SU-DHL-6 (cell line): ENCODE results near the gene PDE4B.

Source experiments
- EZH2phosphoT487 ChIP-seq: fragments of 200-600 bp; sonication (generic), shearing (Covaris generic); conservative IDR thresholded peaks from 2 replicates; pipeline ENCODE4 v1.6.1; 2018; ENCODE audit warnings: mild to moderate bottlenecking, antibody characterized with exemption, low read length, moderate library complexity, mixed read lengths
- TF ChIP-seq, protein P1 (sequence below): fragments of 200-600 bp; sonication (generic); IDR thresholded peaks from one replicate; pipeline ENCODE4 v1.5.1; 2017; ENCODE audit warnings: antibody characterized with exemption, mild to moderate bottlenecking, low read length, moderate library complexity; ENCODE audit not compliant: insufficient read depth, poor library complexity, severe bottlenecking

DNA sequence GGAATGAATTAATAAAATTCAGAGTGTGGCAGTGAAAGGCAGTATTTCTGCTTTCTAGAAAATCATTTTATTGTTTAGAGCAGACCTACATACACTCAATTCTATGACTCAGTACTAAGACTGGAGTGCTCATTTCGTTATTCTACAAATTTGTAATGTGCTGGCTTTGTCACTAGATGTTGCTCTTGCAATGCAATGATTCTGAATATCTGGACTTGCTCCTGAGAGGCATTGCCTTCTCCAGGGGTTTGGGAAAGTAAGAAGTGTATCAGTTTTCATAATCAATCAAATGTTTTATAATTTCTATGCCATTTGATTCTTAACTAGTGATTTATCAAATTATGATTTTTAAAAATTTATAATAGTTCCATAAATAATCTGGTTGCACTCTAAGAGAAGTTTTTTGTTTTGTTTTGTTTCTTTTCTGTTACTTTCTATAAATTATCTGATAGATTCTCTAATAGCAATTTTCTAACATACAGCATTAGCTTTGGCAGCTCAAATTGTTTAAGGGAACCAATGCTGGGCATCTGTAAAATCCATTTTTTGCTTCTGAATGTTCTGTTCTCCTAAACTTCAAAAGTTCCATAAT, 460.7 kb downstream of the PDE4B start:
- TF ChIP-seq, protein P1, sequence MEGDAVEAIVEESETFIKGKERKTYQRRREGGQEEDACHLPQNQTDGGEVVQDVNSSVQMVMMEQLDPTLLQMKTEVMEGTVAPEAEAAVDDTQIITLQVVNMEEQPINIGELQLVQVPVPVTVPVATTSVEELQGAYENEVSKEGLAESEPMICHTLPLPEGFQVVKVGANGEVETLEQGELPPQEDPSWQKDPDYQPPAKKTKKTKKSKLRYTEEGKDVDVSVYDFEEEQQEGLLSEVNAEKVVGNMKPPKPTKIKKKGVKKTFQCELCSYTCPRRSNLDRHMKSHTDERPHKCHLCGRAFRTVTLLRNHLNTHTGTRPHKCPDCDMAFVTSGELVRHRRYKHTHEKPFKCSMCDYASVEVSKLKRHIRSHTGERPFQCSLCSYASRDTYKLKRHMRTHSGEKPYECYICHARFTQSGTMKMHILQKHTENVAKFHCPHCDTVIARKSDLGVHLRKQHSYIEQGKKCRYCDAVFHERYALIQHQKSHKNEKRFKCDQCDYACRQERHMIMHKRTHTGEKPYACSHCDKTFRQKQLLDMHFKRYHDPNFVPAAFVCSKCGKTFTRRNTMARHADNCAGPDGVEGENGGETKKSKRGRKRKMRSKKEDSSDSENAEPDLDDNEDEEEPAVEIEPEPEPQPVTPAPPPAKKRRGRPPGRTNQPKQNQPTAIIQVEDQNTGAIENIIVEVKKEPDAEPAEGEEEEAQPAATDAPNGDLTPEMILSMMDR: peak; percentile 21
- TF ChIP-seq EZH2phosphoT487: no peak
